HG03442 (cell line): ENCODE measurements around the gene NDE1.
"Not testable (repeated sequence)": the region's sequence is repeated elsewhere in the genome, so short reads cannot be mapped to it uniquely, and the experiment has no call there.

ENCODE experiments used
- ATAC-seq: cut with Tn5 transposase; IDR thresholded peaks from one replicate; pipeline ENCODE4 v1.9.1; 2021; ENCODE audit warnings: mild to moderate bottlenecking, moderate library complexity; ENCODE audit not compliant: unreplicated experiment

The NDE1 gene

GRCh38 chr16:15692508-15692907 lies 42.5 kb downstream of the NDE1 start:
- not testable (repeated sequence) for ATAC-seq

DNA sequence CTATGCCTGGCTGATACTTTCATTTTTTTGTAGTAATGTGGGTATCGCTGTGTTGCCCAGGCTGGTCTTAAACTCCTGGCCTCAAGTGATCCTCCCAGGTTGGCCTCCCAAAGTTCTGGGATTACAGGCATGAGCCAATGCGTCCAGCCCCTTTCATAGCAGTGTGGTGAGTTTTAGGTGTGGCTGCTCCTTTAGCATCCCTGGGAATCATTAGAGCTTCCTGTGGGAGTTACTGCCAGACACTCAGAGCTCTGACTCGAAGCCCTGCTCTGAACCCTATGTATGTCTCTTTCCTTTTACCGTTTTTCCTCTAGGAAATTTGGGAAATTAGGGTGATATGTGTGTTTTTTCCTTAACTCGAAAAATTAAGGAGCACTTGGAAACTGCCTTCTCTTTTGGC lies 44.5 kb downstream of the NDE1 start:
- no peak for ATAC-seq

GRCh38 chr16:15699819-15700218 lies 49.8 kb downstream of the NDE1 start:
- ATAC-seq: no peak

GRCh38 chr16:15701367-15701766 lies 51.3 kb downstream of the NDE1 start:
- no peak for ATAC-seq

GRCh38 chr16:15701975-15702970 lies 52.2 kb downstream of the NDE1 start:
- no peak for ATAC-seq

- ATAC-seq: no peak
These were observed 53.1 kb downstream of the NDE1 start for GRCh38 chr16:15703029-15703736.

DNA sequence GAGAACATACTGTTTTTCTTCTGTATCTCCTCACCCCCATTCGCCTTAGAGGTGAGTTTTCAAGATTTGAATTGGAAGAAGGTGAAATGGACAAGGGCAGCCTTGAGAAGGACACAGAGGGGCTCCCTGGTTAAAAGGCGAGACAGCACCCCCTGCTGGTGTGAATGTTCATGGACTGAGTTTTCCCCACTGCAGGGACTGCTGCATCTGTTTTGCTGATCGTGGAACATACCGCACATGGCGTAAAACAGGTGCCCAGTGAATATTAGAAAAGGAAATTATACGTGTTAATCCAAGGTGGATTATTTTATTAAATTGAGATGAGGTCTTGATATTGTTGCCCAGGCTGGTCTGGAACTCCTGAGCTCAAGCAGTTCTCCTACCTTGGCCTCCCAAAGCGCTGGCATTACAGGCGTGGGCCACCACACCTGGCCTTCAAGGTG lies 54.5 kb downstream of the NDE1 start:
- no peak for ATAC-seq

- no peak for ATAC-seq
These were observed 55.1 kb downstream of the NDE1 start for GRCh38 chr16:15705064-15705565.

- ATAC-seq: no peak
These were observed 57.3 kb downstream of the NDE1 start for GRCh38 chr16:15707332-15707731.

DNA sequence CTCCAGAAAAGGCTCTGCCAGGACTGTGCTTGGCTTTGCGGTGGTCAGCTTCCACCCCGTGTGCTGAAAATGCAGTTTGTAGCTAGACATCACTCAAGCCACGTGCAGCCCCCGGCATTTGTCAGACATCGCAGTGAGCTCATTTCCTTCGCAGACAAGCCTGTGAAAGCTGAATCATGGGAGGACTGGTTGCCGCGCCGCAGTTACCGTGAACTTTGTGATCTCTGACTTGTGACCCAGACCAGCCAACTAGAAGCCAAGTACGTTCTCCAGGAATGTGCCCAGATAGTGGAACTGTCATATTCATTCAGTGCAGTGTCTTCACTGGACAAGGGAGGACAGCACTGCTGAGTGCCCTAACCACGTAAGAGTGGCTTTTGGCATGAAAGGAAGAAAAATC lies 58.1 kb downstream of the NDE1 start:
- no peak for ATAC-seq

DNA sequence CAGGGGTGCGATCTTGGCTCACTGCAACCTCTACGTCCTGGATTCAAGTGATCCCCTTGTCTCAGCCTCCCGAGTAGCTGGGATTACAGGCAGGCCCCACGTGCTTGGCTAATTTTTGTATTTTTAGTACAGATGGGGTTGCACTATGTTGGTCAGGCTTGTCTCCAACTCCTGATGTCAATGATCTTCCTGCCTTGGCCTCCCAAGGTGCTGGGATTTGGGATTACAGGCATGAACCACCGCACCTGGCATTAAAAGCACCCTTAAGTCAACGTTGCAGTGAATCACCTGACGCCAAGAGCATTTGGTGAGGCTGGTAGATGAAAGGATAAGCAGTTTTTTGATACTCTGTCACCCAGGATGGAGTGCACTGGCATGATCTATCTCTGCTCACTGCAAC lies 59.0 kb downstream of the NDE1 start:
- no peak for ATAC-seq

DNA sequence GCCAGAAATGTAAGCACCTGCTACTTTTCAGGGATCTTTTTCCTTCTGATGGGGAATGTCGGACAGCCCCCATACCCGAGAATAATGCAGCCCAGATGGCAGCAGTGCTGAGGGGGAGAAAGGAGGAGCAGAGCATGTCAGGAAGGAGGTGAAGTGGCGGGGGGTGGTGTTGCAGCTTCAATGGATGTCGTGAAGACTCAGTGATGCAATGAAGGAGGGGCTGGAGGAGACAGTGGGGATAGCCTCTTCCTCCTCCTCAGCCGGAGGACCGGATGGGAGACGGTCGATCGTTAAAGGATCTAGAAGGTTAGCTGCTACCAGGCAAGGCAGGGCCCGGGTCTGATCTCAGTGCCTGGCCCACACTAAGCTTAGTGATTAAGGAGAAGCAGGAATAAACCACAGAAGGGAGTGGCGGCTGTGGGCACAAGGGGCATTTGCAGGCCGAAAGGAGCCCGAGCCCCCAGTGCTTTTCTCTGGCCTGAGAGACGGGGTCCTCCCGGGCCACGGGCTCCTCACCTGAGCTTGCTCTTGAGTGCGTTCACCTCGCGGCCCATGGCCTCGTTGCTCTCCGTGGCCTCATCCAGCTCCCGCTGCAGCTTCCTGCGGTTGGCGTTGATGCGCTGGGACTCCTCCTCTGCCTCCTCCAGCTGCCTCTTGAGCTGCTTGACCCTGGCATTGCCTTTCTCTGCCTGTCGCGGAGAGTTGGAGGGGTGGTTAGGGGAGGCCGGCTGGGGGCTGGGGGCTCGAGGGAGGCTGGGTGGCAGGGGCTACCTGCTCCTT lies 64.5 kb downstream of the NDE1 start:
- no peak for ATAC-seq

GRCh38 chr16:15715221-15715620 lies 65.2 kb downstream of the NDE1 start:
- no peak for ATAC-seq

- ATAC-seq: no peak
These were observed 66.8 kb downstream of the NDE1 start for GRCh38 chr16:15716694-15717447.

- ATAC-seq: no peak
These were observed 71.0 kb downstream of the NDE1 start for GRCh38 chr16:15721018-15721417.

GRCh38 chr16:15723808-15724207 lies 73.8 kb downstream of the NDE1 start:
- no peak for ATAC-seq

DNA sequence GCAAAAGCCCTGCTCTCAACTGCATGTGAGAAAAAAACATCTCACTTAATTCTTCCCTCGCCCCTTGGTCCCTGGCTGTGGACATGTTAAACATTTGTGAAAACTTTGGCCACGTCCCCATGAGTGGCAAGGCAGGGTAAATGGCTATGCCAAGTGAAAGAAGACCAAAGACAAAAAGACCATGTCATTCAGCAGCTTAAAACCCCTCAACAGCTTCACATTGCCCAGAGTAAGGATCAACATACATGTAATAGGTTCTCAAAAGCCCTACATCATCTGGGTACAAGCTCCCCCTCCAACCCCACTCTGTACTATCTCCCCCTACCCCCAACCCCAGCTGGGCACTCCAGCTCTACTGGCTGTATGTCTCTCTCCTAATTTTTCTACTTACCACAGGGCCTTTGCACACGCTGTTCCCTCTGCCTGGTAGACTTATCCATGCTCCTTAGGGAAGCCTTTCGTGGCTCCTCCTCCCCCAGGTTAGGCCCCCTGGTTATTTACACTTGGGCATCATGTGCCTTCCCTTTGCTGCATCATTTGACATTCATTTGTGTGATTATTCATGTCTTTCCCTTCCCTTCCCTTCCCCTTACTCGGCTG lies 75.7 kb downstream of the NDE1 start:
- no peak for ATAC-seq

DNA sequence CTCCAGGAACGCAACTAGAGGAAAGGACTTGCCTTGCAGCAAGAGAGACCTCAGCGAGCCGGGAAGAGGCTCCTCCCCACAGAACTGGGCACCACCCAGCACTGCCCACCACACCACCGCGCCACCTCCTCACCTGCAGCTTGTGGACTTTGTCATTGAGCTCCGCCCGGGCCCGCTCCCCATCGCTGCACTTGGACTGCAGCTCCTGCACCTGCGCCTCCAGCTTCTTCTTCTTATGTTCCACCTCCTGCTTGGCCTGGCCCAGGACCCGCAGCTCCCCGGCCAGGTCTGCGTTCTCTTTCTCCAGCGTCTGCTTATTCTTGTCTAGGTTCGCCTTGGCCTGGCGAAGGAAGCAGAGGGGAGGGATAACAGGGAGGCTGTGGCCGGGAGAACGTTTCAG lies 76.7 kb downstream of the NDE1 start:
- ATAC-seq: no peak

GRCh38 chr16:15727697-15728096 lies 77.7 kb downstream of the NDE1 start:
- not testable (repeated sequence) for ATAC-seq

DNA sequence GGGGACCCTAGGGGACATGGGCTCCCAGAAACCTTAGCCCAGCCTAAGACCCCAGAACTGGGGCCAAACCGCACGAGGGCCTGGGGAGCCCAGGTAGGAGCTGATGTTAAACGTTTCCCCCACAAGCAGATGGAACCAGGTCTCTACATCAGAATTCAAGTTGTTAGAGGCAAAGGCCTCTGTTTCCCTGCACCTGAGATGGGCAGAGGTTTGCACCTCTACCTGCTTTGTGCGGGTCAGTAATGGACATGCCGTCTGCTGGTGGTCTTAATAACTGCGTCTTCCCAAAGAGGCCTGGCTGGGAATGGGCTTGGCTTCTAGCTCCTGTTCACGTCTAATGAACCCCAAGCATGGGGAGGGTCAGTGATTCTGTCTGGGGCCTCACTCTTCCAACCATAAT lies 79.1 kb downstream of the NDE1 start:
- ATAC-seq: no peak
